ENCODE data around the gene LAMP1.

GRCh38 chr13:113273321-113273720 is 23.7 kb upstream of the LAMP1 start:
- TF ChIP-seq CTCF (IDR thresholded peaks at IDR 0.05) (no peak), POLR2A (IDR thresholded peaks at IDR 0.05) (no peak)

All from Peyer's patch (tissue), 4 donors.